IPS-NIHi11 (cell line): Measurements from ENCODE around the gene SH2D2A.

Source experiments
- DNase-seq: peaks from one replicate; pipeline ENCODE4 v3.0.0; 2012; ENCODE audit warnings: mixed read lengths, low spot score

The SH2D2A gene

GRCh38 chr1:156847591-156848460 is 31.2 kb upstream of the SH2D2A start:
- DNase-seq, result no peak

- no peak for DNase-seq
Measured at GRCh38 chr1:156846643-156847042, 30.0 kb upstream of the SH2D2A start.

- DNase-seq, result no peak
Measured at GRCh38 chr1:156845953-156846545, 29.4 kb upstream of the SH2D2A start.

GRCh38 chr1:156845055-156845952 is 28.7 kb upstream of the SH2D2A start:
- peak; percentile 75 for DNase-seq

- no peak for DNase-seq
Measured at GRCh38 chr1:156844638-156845037, 28.0 kb upstream of the SH2D2A start.

GRCh38 chr1:156844102-156844501 is 27.5 kb upstream of the SH2D2A start:
- DNase-seq, result no peak

GRCh38 chr1:156842618-156843300 is 26.1 kb upstream of the SH2D2A start:
- DNase-seq, result no peak

GRCh38 chr1:156841295-156841855 is 24.7 kb upstream of the SH2D2A start:
- peak; percentile 51 for DNase-seq

- DNase-seq, result no peak
Measured at GRCh38 chr1:156840898-156841279, 24.2 kb upstream of the SH2D2A start.

- no peak for DNase-seq
Measured at GRCh38 chr1:156840186-156840897, 23.7 kb upstream of the SH2D2A start.

GRCh38 chr1:156839426-156840109 is 22.9 kb upstream of the SH2D2A start:
- DNase-seq, result no peak

GRCh38 chr1:156838972-156839371 is 22.3 kb upstream of the SH2D2A start:
- DNase-seq, result peak; percentile 88

- no peak for DNase-seq
Measured at GRCh38 chr1:156836892-156837291, 20.2 kb upstream of the SH2D2A start.

GRCh38 chr1:156836041-156836654 is 19.5 kb upstream of the SH2D2A start:
- DNase-seq, result no peak

GRCh38 chr1:156834322-156834721 is 17.7 kb upstream of the SH2D2A start:
- DNase-seq, result no peak

GRCh38 chr1:156833603-156834002 is 17.0 kb upstream of the SH2D2A start:
- no peak for DNase-seq

GRCh38 chr1:156832434-156832833 is 15.8 kb upstream of the SH2D2A start:
- no peak for DNase-seq

- DNase-seq, result no peak
Measured at GRCh38 chr1:156828400-156829124, 11.9 kb upstream of the SH2D2A start.

- no peak for DNase-seq
Measured at GRCh38 chr1:156826630-156827029, 10.0 kb upstream of the SH2D2A start.
